NCI-H1694 treated with DMSO at 0.1 percent for 48 hours (cell line): ENCODE results near the gene AVPR1B.

Experiments
- DNase-seq: peaks from one replicate; lab custom pipeline; 2025; lab: John Stamatoyannopoulos, UW

The AVPR1B gene

DNA sequence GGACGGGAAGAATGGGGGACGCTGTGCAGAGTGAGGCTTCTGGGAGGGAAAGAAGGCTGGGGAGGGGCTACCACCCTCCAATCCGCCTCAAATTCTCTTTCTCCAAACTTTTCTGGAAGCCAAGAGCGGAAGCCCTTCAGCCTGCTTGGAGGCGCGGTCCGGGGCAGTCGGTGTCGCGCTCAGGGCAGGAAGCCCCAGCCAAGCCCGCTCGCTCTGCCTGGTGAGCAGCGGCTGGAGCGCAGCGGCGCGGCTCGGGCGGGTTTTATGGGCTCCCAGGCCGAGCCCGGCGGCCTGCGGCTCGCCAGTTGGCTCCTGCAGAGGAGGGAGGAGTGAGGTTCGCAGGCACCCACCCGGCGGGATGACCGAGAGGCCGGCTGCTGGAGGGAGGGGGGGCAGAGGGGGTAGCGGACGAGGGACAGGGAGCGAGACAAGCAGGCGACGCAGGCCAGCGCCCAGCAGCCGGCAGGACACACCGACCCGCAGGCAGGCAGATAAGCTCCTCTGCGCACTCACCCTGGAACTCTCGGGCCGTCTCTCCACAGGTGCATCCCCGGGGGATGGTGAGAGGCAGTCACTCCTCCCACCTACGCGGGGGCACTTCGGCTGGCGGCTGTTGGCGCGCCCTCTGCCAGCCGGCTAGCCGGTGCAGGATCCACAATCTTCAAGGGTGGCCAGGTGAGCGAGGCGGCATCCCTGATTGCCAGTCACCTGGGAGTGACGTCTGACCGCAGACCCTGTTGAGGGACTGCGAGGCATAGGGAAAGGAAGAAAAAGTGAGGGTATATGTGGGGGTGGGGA, at the start of gene AVPR1B:
Gene AVPR1B, minus strand, starts transcription at position 238 of the 798 bp plus-strand sequence. CDS start 498 bp downstream, outside the sequence.
- DNase-seq: no peak

GRCh38 chr1:206145771-206146290, 28.6 kb upstream of the AVPR1B start:
- DNase-seq: no peak

GRCh38 chr1:206144605-206145004, 27.4 kb upstream of the AVPR1B start:
- DNase-seq: peak; percentile 13

- DNase-seq: no peak
Observed at GRCh38 chr1:206143537-206144172, 26.5 kb upstream of the AVPR1B start.

GRCh38 chr1:206142770-206143169, 25.6 kb upstream of the AVPR1B start:
- DNase-seq: no peak

- no peak for DNase-seq
Observed at GRCh38 chr1:206142011-206142410, 24.8 kb upstream of the AVPR1B start.

DNA sequence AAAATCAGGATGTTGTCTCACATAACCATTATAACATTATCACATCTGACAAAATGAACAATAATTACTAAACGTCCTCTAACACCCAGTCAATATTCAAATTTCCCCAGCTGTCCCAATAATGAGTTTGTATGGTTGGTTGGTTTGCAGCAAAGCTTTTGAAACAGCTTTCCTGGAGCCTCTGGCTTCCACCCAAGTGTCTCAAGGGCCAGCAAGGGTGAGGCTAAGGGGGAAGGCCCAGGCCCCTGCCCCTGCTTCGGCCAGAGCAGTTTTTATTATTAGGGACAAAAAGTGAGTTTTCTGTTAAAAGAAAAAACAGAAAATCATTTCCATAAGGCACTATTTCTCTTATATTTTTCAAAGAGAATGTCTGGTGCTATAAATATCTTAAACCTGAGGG, 19.1 kb upstream of the AVPR1B start:
- no peak for DNase-seq

DNA sequence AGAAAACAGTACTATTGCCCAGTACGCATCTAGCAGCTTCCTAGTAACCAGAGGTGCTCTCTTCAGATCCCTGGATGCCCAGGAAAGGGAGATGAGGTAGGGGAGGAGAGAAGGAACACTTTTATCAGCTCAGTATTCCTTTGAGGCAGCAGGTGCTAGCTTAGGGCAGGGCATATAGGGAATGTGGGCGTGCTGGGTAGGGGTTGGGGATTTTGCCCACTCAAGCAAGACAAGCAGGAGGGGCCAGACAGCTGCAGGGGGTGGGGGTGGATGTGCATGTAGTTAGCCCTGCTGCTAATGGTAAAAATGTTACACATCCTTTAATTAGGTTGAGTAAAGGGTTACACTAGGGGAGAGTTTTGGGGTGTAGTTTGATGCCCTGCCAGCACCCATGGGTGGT, 18.1 kb upstream of the AVPR1B start:
- DNase-seq: peak; percentile 56

GRCh38 chr1:206133751-206134415, 16.7 kb upstream of the AVPR1B start:
- DNase-seq: no peak

DNA sequence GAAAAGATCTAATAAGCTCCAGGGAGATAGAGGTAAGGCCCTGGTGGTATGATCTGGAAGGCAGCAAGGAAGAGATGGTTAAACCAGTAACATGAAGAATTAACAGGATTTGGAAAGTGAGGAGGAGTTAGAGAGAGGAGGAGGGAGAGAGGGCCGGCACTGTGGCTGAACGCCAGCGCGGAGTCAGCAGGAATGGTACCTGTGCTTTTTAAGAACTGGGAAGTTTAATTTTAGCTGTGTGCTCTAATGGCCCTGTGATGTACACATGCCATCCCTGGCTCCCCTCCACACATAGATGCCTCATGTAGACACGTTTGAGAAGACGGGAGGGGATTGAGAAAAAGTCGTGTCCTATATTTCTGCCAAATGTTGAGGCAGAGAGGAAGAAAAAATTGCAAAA, 13.8 kb upstream of the AVPR1B start:
- DNase-seq: no peak

- DNase-seq: no peak
Observed at GRCh38 chr1:206128196-206128595, 11.0 kb upstream of the AVPR1B start.

DNA sequence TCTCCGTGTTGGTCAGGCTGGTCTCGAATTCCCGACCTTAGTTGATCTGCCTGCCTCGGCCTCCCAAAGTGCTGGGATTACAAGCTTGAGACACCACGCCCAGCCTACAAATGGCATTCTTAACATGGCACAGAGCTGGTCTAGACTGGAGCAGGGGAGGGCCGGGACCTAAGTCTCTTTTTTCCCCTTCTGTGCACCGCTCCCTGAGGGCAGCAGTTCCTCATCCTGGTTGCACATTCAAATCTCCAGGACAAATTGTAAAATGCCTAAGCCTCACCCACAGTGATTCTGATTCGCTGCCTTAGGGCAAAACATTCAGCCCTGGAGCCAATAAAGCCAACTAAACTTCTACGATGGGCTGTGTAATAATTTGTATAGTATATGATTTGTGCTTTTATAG, 10.1 kb upstream of the AVPR1B start:
- no peak for DNase-seq

DNA sequence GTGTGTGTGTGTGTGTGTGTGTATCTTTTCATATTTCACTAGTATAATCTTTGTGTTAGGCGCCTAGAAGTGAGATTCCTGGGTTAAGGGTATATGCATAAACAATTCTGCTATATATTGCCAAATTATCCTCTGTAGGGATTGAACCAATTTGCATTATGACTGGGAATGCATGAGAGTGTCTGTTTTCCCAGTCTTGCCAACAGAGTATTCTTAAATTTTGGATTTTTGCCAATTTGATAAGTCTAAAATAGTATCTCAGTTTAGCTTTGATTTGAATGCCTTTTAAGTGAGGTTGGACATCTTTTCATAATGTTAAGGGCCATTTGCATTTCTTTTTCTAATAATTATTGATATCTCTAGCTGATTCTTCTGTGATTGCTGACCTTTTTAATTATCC, 8.2 kb upstream of the AVPR1B start:
- DNase-seq: no peak

GRCh38 chr1:206122686-206123085, 5.5 kb upstream of the AVPR1B start:
- DNase-seq: no peak

DNA sequence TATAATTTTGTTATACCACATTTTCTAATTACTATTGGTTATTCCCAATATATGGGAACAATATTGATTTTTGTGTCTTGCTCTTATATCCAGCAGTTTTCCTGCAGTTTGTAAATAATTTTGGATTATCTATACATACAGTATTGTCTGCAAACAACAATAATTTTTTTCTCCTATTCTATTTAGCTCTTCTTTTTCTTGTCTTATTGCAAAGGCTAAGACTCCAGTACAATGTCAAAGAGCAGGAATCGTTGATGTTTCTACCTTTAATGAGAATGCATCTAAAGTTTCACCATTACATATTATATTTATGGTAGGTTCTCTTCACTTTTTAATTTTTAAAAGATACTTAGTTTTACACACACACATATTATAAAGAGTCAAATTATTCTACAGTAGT, 4.1 kb upstream of the AVPR1B start:
- no peak for DNase-seq

- DNase-seq: no peak
Observed at GRCh38 chr1:206120406-206120805, 3.2 kb upstream of the AVPR1B start.

DNA sequence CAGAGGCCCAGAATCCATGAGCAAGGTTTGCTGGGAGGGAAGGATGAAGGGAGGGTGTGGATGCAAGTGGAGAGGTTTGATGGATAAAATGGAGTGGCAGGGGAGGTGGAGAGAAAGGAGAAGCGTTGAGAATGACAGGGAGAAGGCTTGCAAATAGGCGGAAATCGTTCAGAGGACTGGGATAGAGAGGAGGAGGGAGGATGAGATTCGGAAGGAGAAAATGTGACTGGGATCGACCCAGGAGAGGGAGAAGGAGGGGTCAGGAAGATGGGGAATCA, 376 bp downstream of the AVPR1B start:
- DNase-seq: no peak

DNA sequence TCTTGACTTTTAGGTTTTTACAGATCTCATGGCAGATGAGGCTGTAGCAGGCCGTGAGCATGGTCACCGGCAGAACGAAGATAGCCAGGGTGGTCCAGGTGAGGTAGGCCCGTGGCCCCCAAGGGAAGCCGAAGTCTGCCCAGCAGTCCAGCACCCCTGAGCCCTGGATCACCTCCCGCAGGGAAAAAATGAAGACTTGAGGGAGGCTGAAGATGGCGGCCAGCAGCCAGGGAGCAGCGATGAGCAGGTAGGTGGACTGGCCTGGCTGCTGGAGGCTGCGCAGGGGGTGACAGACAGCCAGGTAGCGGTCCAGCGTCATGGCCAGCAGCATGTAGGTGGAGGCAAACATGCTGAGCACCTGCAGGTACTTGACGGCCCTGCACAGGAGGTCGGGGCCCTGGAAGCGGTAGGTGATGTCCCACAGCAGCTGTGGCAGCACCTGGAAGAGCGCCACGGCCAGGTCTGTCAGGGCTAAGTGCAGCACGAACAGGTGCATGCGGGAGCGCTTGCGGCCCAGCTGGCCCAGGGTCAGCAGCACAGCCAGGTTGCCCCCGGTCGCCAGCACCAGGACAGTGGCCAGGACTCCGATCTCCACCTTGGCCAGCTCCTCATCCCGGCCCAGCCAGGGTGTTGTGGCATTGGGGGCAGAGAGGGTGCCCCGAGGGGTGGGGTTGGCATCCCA, 856 bp downstream of the AVPR1B start:
- DNase-seq: no peak

- DNase-seq: no peak
Observed at GRCh38 chr1:206115791-206116190, 1.4 kb downstream of the AVPR1B start.

GRCh38 chr1:206114692-206115640, 2.2 kb downstream of the AVPR1B start:
- no peak for DNase-seq

DNA sequence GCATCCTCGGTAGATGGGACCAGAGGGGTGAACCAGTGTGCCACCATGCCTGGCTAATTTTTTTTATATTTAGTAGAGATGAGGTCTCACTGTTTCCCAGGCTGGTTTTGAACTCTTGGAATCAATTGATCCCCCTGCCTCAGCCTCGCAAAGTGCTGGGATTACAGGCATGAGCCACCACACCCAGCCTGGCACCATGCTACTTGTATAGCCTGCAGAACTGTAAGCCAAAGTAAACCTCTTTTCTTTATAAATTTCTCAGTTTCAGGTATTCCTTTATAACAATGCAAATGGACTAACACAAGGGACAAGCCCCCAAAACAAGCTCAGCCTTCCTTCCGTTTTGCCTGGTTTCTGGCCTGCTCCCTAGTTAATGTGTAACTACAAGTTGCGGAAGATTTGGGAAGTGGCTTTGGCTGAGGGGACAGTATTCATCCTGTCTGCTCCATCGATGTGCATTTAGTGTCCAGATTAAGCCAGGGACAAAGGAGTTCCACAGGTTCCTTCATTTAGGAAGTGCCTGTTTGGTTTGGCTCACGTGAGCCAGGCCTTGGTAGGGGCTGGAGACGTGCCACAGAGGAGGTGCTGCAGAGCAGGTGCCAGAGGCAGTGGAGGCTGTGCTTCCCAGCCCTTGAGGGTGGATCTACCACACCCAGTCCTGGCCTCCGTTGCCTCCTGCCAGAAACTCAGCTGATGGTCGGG, 4.4 kb downstream of the AVPR1B start:
- no peak for DNase-seq
